ENCODE measurements around the gene SGCE. TPM values are rescaled to one million over a fixed set of nuclear protein-coding genes. Genes with fewer than 3 reads are reported as not detected.

Gene SGCE
- total and polyA plus RNA-seq, 9 of the 15 experiments (the other 6 are each of a cell fraction or from before 2014, with no cell fraction given) = 0.09 to 0.46 (median 0.28) TPM; not detected in 5

DNA sequence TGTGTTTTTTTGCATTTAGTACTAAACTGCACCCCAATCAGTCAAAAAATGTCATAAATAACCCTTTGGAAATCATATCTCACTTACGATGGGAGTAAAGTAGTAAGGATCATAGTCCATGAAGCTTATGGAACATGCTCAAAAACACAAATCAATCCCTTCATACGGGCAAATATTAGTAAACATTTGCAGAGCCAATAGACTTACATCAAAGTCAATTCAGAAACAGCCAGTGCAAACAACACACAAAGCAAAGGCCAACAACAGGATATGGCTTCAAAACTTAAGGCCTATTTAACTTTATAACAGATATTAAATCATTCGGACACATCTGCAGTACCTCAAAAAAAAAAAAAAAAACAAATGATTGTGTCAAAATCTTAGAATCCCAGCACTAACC is 32.1 kb downstream of the SGCE start:
- POLR2A ChIA-PET = no interaction called here
- Histone ChIP-seq H3K9me3 (replicated peaks; ENCODE audit: control insufficient read depth, insufficient read depth, low read depth, low read length) (no peaks in the 10 kb centered on the region), H4K20me1 (replicated peaks; ENCODE audit: control insufficient read depth, insufficient read depth, low read length) (no peaks in the 10 kb centered on the region), H3K4me3 (no peak overlapping the region), H3K4me2 (ENCODE audit: insufficient read depth, low read length) (no peak overlapping the region), H3K9ac (ENCODE audit: insufficient read depth in 1 of 2, low read depth in 2 of 2, low read length in 2 of 2) (no peak overlapping the region), H3K27ac (ENCODE audit: extremely low read depth, low read depth, low read length) (no peak overlapping the region), H3K27me3 (ENCODE audit: control insufficient read depth in 2 of 2, insufficient read depth in 2 of 2, low read length in 2 of 2) (no peaks in the 10 kb centered on the region), H2AFZ (ENCODE audit: low read depth, low read length) (no peak overlapping the region), H3K36me3 (ENCODE audit: control insufficient read depth, insufficient read depth, low read length) (no peaks in the 10 kb centered on the region), H3K4me1 (replicated peaks in 1 of 2; ENCODE audit: control insufficient read depth in 2 of 2, insufficient read depth in 2 of 2, low read length in 2 of 2) (no peaks in the 10 kb centered on the region), H3K9me1 (ENCODE audit: control insufficient read depth, insufficient read depth, low read length) (no peaks in the 10 kb centered on the region), H3K79me2 (ENCODE audit: control insufficient read depth, insufficient read depth, low read length) (no peaks in the 10 kb centered on the region)
- CTCF ChIA-PET (ENCODE audit: low intra/inter-chr PET ratio) = no interaction called here
- no TSS peak for BruUV-seq (replicated peaks)
- intact Hi-C loops (cut with micrococcal nuclease) (no loop called here), in situ Hi-C loops (cut with MboI) (no loop called here)
- ATAC-seq = no peak
- WGBS (ENCODE audit: insufficient coverage, low coverage, missing lambda C conversion rate) = 0% methylated on average over 3 of the region's 3 CpGs
- no peak for FAIRE-seq
- TF ChIP-seq STAG1 (CRISPR knock-in tag; IDR thresholded peaks at IDR 0.05; ENCODE audit: borderline replicate concordance) (no peak), PHB2 (IDR thresholded peaks at IDR 0.05; ENCODE audit: low read depth) (no peak), DNMT1 (IDR thresholded peaks at IDR 0.05) (no peak), ZNF696 (CRISPR knock-in tag; conservative IDR thresholded peaks at IDR 0.05) (no peak)
- TF ChIP-seq, protein P1, sequence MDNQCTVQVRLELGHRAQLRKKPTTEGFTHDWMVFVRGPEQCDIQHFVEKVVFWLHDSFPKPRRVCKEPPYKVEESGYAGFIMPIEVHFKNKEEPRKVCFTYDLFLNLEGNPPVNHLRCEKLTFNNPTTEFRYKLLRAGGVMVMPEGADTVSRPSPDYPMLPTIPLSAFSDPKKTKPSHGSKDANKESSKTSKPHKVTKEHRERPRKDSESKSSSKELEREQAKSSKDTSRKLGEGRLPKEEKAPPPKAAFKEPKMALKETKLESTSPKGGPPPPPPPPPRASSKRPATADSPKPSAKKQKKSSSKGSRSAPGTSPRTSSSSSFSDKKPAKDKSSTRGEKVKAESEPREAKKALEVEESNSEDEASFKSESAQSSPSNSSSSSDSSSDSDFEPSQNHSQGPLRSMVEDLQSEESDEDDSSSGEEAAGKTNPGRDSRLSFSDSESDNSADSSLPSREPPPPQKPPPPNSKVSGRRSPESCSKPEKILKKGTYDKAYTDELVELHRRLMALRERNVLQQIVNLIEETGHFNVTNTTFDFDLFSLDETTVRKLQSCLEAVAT (IDR thresholded peaks at IDR 0.05) = no peak
- TF ChIP-seq, protein P2, sequence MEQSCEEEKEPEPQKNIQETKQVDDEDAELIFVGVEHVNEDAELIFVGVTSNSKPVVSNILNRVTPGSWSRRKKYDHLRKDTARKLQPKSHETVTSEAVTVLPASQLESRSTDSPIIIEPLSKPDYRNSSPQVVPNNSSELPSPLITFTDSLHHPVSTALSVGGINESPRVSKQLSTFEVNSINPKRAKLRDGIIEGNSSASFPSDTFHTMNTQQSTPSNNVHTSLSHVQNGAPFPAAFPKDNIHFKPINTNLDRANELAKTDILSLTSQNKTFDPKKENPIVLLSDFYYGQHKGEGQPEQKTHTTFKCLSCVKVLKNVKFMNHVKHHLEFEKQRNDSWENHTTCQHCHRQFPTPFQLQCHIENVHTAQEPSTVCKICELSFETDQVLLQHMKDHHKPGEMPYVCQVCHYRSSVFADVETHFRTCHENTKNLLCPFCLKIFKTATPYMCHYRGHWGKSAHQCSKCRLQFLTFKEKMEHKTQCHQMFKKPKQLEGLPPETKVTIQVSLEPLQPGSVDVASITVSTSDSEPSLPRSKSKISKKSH (CRISPR knock-in tag; IDR thresholded peaks at IDR 0.05) = no peak
- no peak for DNase-seq (ENCODE audit: extremely low read depth in 1 of 4, low spot score in 3 of 4)
